ENCODE measurements around the gene ATP2B1. TPM values are rescaled to one million over a fixed set of nuclear protein-coding genes. Genes with fewer than 3 reads are reported as not detected.

Gene ATP2B1
- total RNA-seq, 1 experiment from 2014 or later, result 20.6 TPM

- Histone ChIP-seq H3K4me2 (ENCODE audit: insufficient read depth, insufficient read length, low read length) (no peak overlapping the region), H3K23ac (ENCODE audit: insufficient read length, low read depth, low read length) (no peak overlapping the region), H3K27me3 (ENCODE audit: insufficient read depth, low read length) (no peaks in the 10 kb centered on the region), H3K4ac (ENCODE audit: low read depth, low read length) (no peak overlapping the region), H3K27ac (ENCODE audit: insufficient read length, low read depth, low read length) (no peak overlapping the region), H2AFZ (ENCODE audit: low read length) (no peak overlapping the region), H3K23me2 (ENCODE audit: insufficient read length, low read depth, low read length, poor library complexity, severe bottlenecking) (no peaks in the 10 kb centered on the region), H3K79me1 (ENCODE audit: insufficient read depth, low read depth, low read length, poor library complexity, severe bottlenecking) (no peaks in the 10 kb centered on the region), H2BK20ac (ENCODE audit: low read depth, low read length, poor library complexity, severe bottlenecking) (no peak overlapping the region), H3K14ac (ENCODE audit: insufficient read depth, low read length) (no peak overlapping the region), H4K8ac (replicated peaks; ENCODE audit: insufficient read length, low read depth, low read length) (no peak overlapping the region), H2AK5ac (ENCODE audit: insufficient read length, low read length) (no peak overlapping the region), H4K20me1 (ENCODE audit: control insufficient read depth, insufficient read depth, insufficient read length) (no peaks in the 10 kb centered on the region), H3K79me2 (ENCODE audit: insufficient read depth, low read length) (no peaks in the 10 kb centered on the region), H2BK12ac (ENCODE audit: insufficient read length, low read depth, low read length) (no peak overlapping the region), H3T11ph (ENCODE audit: low read length) (no peak overlapping the region), H2BK120ac (ENCODE audit: low read depth, low read length, poor library complexity, severe bottlenecking) (no peak overlapping the region), H4K91ac (ENCODE audit: insufficient read length, low read depth, low read length) (no peak overlapping the region), H3K4me1 (ENCODE audit: insufficient read depth, low read length) (no peaks in the 10 kb centered on the region), H3K56ac (ENCODE audit: insufficient read length, low read depth, low read length) (no peak overlapping the region), H2BK15ac (ENCODE audit: low read depth, low read length) (no peak overlapping the region), H2BK5ac (ENCODE audit: insufficient read length, low read length) (no peak overlapping the region), H3K9ac (ENCODE audit: extremely low read depth, insufficient read length, low read length) (no peak overlapping the region), H3K9me3 (ENCODE audit: control insufficient read depth, low read depth, low read length) (no peaks in the 10 kb centered on the region), H4K5ac (ENCODE audit: insufficient read length, low read depth, low read length) (no peak overlapping the region), H3K18ac (ENCODE audit: insufficient read length, low read depth, low read length) (no peak overlapping the region)
- H3K4me1 Mint-ChIP-seq, result peaks cover 17 to 19% of the 10 kb centered on the region in 2 experiments
- no peak overlapping the region; a peak in 1 of 7 replicates for H3K27ac Mint-ChIP-seq
- H3K9me3 Mint-ChIP-seq, result no peaks in the 10 kb centered on the region
- no peak for TF ChIP-seq CTCF (conservative IDR thresholded peaks at IDR 0.05)
- H3K27me3 Mint-ChIP-seq (ENCODE audit: low read depth), result peaks cover 4% of the 10 kb centered on the region
- no peaks in the 10 kb centered on the region for H3K36me3 Mint-ChIP-seq (ENCODE audit: insufficient read depth in 1 of 3, low read depth in 3 of 3)
- DNase-seq, result no peak
- no CpG with 5 or more reads among the region's 2 CpGs for WGBS (ENCODE audit: extremely low coverage, insufficient read length, low lambda C conversion rate)
- H3K4me3 Mint-ChIP-seq, result no peak overlapping the region
Observed at GRCh38 chr12:89542236-89542635, 166.4 kb downstream of the ATP2B1 start.
